Endodermal cell (in vitro differentiated cells): Measurements from ENCODE around the gene GTF2F1. TPM values are rescaled to one million over a fixed set of nuclear protein-coding genes. Genes with fewer than 3 reads are reported as not detected.
"Not testable (repeated sequence)": the region's sequence is repeated elsewhere in the genome, so short reads cannot be mapped to it uniquely, and the experiment has no call there.

ENCODE experiments used
- DNase-seq: peaks from one replicate; pipeline ENCODE4 v3.0.0-alpha.2; 2017
- H3K27ac ChIP-seq: 2 replicates; pipeline ENCODE4 v1.5.1; 2013; ENCODE audit warnings: mild to moderate bottlenecking, low read depth, low read length, moderate library complexity
- H3K27me3 ChIP-seq: 2 replicates; pipeline ENCODE4 v1.6.1; 2013; ENCODE audit warnings: mild to moderate bottlenecking, low read length, moderate library complexity; ENCODE audit not compliant: insufficient read depth, control insufficient read depth, poor library complexity, severe bottlenecking
- H3K36me3 ChIP-seq: 2 replicates; pipeline ENCODE4 v1.7.0; 2013; ENCODE audit warnings: mild to moderate bottlenecking, low read length, moderate library complexity; ENCODE audit not compliant: control insufficient read depth, insufficient read depth
- H3K4me1 ChIP-seq: one replicate; pipeline ENCODE4 v1.7.0; 2013; ENCODE audit warnings: low read length; ENCODE audit not compliant: control insufficient read depth, insufficient read depth
- H3K4me3 ChIP-seq: 2 replicates; pipeline ENCODE4 v1.5.1; 2013; ENCODE audit warnings: mild to moderate bottlenecking, low read length, moderate library complexity
- H3K9ac ChIP-seq: 2 replicates; pipeline ENCODE4 v1.6.1; 2013; ENCODE audit warnings: mild to moderate bottlenecking, low read length, moderate library complexity; ENCODE audit not compliant: poor library complexity, severe bottlenecking; ENCODE audit errors: extremely low read depth
- H3K9me3 ChIP-seq: 2 replicates; pipeline ENCODE4 v1.6.1; 2013; ENCODE audit warnings: mild to moderate bottlenecking, low read length, moderate library complexity; ENCODE audit not compliant: control insufficient read depth
- H3K27ac Mint-ChIP-seq: 2 replicates; pipeline ENCODE4 v1.8.0; 2020; ENCODE audit warnings: mixed read lengths
- H3K27me3 Mint-ChIP-seq: 2 replicates; pipeline ENCODE4 v1.8.0; 2021; ENCODE audit warnings: mild to moderate bottlenecking, mixed read lengths; ENCODE audit not compliant: insufficient read depth
- H3K36me3 Mint-ChIP-seq: 2 replicates; pipeline ENCODE4 v1.8.0; 2020; ENCODE audit warnings: low read depth, mixed read lengths
- H3K4me1 Mint-ChIP-seq: 2 replicates; pipeline ENCODE4 v1.8.0; 2020; ENCODE audit warnings: mixed read lengths
- H3K4me3 Mint-ChIP-seq: 2 replicates; pipeline ENCODE4 v1.8.0; 2020; ENCODE audit warnings: mild to moderate bottlenecking, moderate library complexity, mixed read lengths
- H3K9me3 Mint-ChIP-seq: 2 replicates; pipeline ENCODE4 v1.8.0; 2020; ENCODE audit warnings: mild to moderate bottlenecking, mixed read lengths
- WGBS, 2 experiments: methylation state at CpG; one replicate each; pipeline versions ENCODE4 v1.1.5 to v1.1.7; 2013; ENCODE audit warnings: missing lambda C conversion rate in 2 of 2, mixed read lengths in 1 of 2; ENCODE audit not compliant: insufficient coverage in 1 of 2, insufficient read length in 1 of 2; 5-methylcytosine and 5-hydroxymethylcytosine counted together
- total RNA-seq, 2 donors: library from RNA; stranded (reverse); fragmentation: NEBNext Ultra II Directional in 1 of 2; extraction: Animal tissue kit (Norgen Biotek cat#: 25700) in 1 of 2; gene quantifications; 2 replicates in 1 of 2; 3 replicates in 1 of 2; pipeline ENCODE4 v1.2.1, GENCODE V29; 2021
- TF ChIP-seq, protein P1 (sequence below): fragments of 200-600 bp; sonication (generic); conservative IDR thresholded peaks from 2 replicates; pipeline ENCODE4 v1.5.0; 2021; ENCODE audit warnings: antibody characterized with exemption, mild to moderate bottlenecking

GTF2F1 gene
- total RNA-seq, 2 donors from 2014 or later: 59.2 to 66.4 TPM

DNA sequence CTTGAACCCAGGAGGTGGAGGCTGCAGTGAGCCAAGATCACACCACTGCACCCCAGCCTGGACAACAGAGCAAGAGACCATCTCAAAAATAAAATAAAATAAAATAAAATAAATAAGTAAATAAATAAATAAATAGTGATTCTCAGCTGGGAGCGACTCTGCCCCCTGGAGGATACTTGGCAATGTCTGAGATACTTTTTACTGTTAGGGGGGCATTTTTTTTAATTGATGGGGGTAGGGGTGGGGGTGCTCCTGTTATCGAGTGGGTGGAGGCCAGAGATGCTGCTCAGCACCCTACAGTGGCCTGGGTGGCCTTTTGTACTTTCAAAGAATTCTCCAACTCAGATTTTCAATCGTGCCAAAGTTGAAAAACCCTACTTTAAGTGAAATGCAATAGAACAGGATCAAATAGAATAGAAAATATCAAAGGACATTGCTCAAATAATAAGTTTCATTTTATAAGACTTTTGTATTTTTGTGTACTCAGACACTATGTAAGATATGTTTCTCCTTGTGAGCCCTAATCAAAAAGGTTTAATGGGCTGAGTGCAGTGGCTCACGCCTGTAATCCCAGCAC, 38.8 kb downstream of the GTF2F1 start:
- H3K27me3 ChIP-seq: no peaks in the 10 kb centered on the region
- H3K4me1 ChIP-seq: no peaks in the 10 kb centered on the region
- no peaks in the 10 kb centered on the region for H3K36me3 Mint-ChIP-seq
- TF ChIP-seq, protein P1, sequence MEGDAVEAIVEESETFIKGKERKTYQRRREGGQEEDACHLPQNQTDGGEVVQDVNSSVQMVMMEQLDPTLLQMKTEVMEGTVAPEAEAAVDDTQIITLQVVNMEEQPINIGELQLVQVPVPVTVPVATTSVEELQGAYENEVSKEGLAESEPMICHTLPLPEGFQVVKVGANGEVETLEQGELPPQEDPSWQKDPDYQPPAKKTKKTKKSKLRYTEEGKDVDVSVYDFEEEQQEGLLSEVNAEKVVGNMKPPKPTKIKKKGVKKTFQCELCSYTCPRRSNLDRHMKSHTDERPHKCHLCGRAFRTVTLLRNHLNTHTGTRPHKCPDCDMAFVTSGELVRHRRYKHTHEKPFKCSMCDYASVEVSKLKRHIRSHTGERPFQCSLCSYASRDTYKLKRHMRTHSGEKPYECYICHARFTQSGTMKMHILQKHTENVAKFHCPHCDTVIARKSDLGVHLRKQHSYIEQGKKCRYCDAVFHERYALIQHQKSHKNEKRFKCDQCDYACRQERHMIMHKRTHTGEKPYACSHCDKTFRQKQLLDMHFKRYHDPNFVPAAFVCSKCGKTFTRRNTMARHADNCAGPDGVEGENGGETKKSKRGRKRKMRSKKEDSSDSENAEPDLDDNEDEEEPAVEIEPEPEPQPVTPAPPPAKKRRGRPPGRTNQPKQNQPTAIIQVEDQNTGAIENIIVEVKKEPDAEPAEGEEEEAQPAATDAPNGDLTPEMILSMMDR: peak; percentile 62
- DNase-seq: no peak
- no peak overlapping the region for H3K27ac ChIP-seq
- no peaks in the 10 kb centered on the region for H3K4me1 Mint-ChIP-seq
- no peaks in the 10 kb centered on the region for H3K36me3 ChIP-seq
- H3K27ac Mint-ChIP-seq: no peak overlapping the region
- no peak overlapping the region for H3K9ac ChIP-seq
- peaks cover 18% of the 10 kb centered on the region for H3K9me3 Mint-ChIP-seq
- H3K4me3 ChIP-seq: no peak overlapping the region
- H3K4me3 Mint-ChIP-seq: no peak overlapping the region
- peaks cover 9% of the 10 kb centered on the region for H3K27me3 Mint-ChIP-seq
- 61 to 100% methylated on average over 1 to 4 of the region's 4 CpGs for WGBS, 2 experiments
- H3K9me3 ChIP-seq: peaks cover 3% of the 10 kb centered on the region

DNA sequence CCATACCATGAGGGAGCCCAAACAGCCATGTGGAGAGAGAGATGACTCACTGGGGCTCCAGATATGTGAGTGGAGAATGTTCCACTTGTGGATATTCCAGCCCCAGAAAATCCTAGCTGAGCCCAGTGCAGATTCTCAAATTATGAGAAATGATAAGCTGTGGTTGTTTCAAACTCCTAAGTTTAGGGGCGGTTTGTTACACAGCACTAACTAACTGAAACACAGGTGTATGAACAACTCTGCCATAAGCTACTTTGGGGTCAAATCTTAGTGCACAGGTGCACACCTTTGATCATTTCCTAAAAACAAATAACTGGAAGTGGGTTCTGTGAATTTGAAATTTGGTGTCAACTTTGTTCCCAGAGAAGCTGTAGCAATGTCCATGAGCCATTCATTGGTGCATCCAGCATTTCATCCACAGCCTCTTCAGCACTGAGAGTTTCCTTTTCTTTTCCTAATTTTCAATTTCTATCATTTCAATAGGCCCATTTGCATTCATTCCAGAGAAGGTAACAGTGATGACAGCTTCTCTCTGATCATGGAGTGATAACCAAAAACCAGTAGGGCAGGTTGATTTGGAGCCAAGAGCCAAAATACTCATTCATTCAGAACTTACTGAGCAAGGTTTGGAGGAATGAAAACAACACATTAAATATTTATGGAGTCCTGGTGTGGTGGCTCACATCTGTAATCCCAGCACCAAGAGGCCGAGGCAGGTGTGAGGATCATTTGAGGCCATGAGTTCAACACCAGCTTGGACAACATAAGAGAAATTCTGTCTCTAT, 40.4 kb downstream of the GTF2F1 start:
- Mint-ChIP-seq H3K4me3 (no peak overlapping the region), H3K9me3 (peaks cover 18% of the 10 kb centered on the region), H3K4me1 (no peaks in the 10 kb centered on the region), H3K27me3 (peaks cover 14% of the 10 kb centered on the region), H3K27ac (no peak overlapping the region), H3K36me3 (no peaks in the 10 kb centered on the region)
- TF ChIP-seq, protein P1: no peak
- Histone ChIP-seq H3K9ac (no peak overlapping the region), H3K36me3 (no peaks in the 10 kb centered on the region), H3K4me1 (no peaks in the 10 kb centered on the region), H3K4me3 (no peak overlapping the region), H3K27me3 (no peaks in the 10 kb centered on the region), H3K9me3 (peaks cover 3% of the 10 kb centered on the region), H3K27ac (no peak overlapping the region)
- WGBS, 2 experiments: 86 to 94% methylated on average over 2 of the region's 2 CpGs
- DNase-seq: no peak

DNA sequence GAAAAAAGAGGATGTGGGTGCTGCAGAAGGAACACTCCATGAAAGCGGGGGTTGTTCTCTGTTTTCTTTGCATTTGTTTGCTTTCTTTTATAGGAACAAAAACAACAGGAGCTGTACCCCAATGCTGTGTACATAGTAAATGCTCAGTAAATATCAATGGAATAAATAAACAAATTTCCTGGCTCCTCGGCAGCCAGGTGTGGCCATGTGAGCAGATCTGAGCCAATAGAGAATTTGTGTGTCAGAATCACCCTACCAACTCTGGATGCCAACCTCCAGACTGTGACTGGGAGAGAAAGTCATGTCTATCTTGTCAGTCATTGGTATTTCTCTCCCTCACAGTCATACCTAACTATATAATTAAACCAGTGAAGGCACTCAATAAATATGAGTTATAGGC, 42.3 kb downstream of the GTF2F1 start:
- Histone ChIP-seq H3K27me3 (no peaks in the 10 kb centered on the region), H3K27ac (no peak overlapping the region), H3K36me3 (no peaks in the 10 kb centered on the region), H3K4me3 (no peak overlapping the region), H3K4me1 (no peaks in the 10 kb centered on the region), H3K9ac (no peak overlapping the region), H3K9me3 (peaks cover 3% of the 10 kb centered on the region)
- Mint-ChIP-seq H3K4me1 (no peaks in the 10 kb centered on the region), H3K4me3 (no peak overlapping the region), H3K36me3 (no peaks in the 10 kb centered on the region), H3K27ac (no peak overlapping the region), H3K9me3 (peaks cover 21% of the 10 kb centered on the region), H3K27me3 (peaks cover 17% of the 10 kb centered on the region)
- 90 to 96% methylated on average over 2 of the region's 2 CpGs for WGBS, 2 experiments
- TF ChIP-seq, protein P1: no peak
- DNase-seq: no peak

DNA sequence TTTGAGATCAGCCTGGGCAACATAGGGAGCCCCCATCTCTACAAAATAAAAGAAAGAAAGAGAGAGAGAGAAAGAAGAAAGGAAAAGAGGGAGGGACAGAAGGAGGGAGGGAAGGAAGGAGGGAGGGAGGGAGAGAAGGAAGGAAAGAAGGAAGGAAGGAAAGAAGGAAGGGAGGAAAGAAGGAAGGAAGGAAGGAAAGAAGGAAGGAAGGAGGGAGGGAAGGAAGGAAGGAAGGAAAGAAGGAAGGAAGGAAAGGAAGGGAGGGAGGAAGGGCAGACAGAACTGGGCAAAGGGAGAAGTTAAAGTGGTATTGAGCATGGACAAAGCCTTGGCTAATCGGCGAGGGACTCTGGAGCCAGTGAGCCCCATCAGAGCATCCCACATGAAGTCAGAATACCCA, 43.7 kb downstream of the GTF2F1 start:
- H3K27me3 ChIP-seq, H3K36me3 Mint-ChIP-seq, H3K36me3 ChIP-seq, H3K4me1 Mint-ChIP-seq, H3K4me3 ChIP-seq, H3K27ac Mint-ChIP-seq, H3K9me3 ChIP-seq, H3K4me3 Mint-ChIP-seq, DNase-seq, H3K4me1 ChIP-seq, H3K9ac ChIP-seq, H3K27ac ChIP-seq: not testable (repeated sequence)
- peaks cover 17% of the 10 kb centered on the region for H3K27me3 Mint-ChIP-seq
- 70% methylated on average over 2 of the region's 2 CpGs; no CpG with 5 or more reads in 1 of the 2 experiments for WGBS, 2 experiments
- H3K9me3 Mint-ChIP-seq: peaks cover 14% of the 10 kb centered on the region
